ENCODE data around the gene PINK1. TPM values are rescaled to one million over a fixed set of nuclear protein-coding genes. Genes with fewer than 3 reads are reported as not detected.
"Not testable (repeated sequence)": the region's sequence is repeated elsewhere in the genome, so short reads cannot be mapped to it uniquely, and the experiment has no call there.

The PINK1 gene
- polyA plus RNA-seq, 1 donor = 44.9 TPM

- no peak for DNase-seq
Measured at GRCh38 chr1:20648438-20648837, 15.2 kb downstream of the PINK1 start.

- DNase-seq = no peak
Measured at GRCh38 chr1:20648946-20649345, 15.7 kb downstream of the PINK1 start.

GRCh38 chr1:20652300-20652699 is 19.0 kb downstream of the PINK1 start:
- no peak for DNase-seq

GRCh38 chr1:20654104-20654690 is 20.9 kb downstream of the PINK1 start:
- DNase-seq = no peak

GRCh38 chr1:20657024-20657423 is 23.8 kb downstream of the PINK1 start:
- no peak for DNase-seq

GRCh38 chr1:20658166-20658915 is 25.1 kb downstream of the PINK1 start:
- no peak for DNase-seq

- no peak for DNase-seq
Measured at GRCh38 chr1:20660363-20660762, 27.1 kb downstream of the PINK1 start.

GRCh38 chr1:20660847-20661206 is 27.6 kb downstream of the PINK1 start:
- no peak for DNase-seq

GRCh38 chr1:20661207-20662109 is 28.2 kb downstream of the PINK1 start, which contains the start of gene DDOST:
TSS of gene DDOST (minus strand) at chr1:20661369. CDS start at chr1:20661350, 19 bp downstream.
- peak; percentile 97 for DNase-seq

- DNase-seq = no peak
Measured at GRCh38 chr1:20662110-20662475, 28.8 kb downstream of the PINK1 start.

- DNase-seq = no peak
Measured at GRCh38 chr1:20663365-20663764, 30.1 kb downstream of the PINK1 start.

- no peak for DNase-seq
Measured at GRCh38 chr1:20663969-20664715, 30.9 kb downstream of the PINK1 start.

GRCh38 chr1:20665726-20666125 is 32.5 kb downstream of the PINK1 start:
- no peak for DNase-seq

- DNase-seq = no peak
Measured at GRCh38 chr1:20666146-20666545, 32.9 kb downstream of the PINK1 start.

GRCh38 chr1:20666804-20667203 is 33.5 kb downstream of the PINK1 start:
- no peak for DNase-seq

- no peak for DNase-seq
Measured at GRCh38 chr1:20668581-20668980, 35.3 kb downstream of the PINK1 start.

- no peak for DNase-seq
Measured at GRCh38 chr1:20670936-20671335, 37.7 kb downstream of the PINK1 start.

- DNase-seq = no peak
Measured at GRCh38 chr1:20672265-20672632, 39.0 kb downstream of the PINK1 start.

- not testable (repeated sequence) for DNase-seq
Measured at GRCh38 chr1:20673626-20674025, 40.4 kb downstream of the PINK1 start.

GRCh38 chr1:20678599-20678998 is 45.3 kb downstream of the PINK1 start:
- no peak for DNase-seq

- DNase-seq = no peak
Measured at GRCh38 chr1:20680269-20680668, 47.0 kb downstream of the PINK1 start.

- DNase-seq = no peak
Measured at GRCh38 chr1:20681999-20682398, 48.7 kb downstream of the PINK1 start.
